GM12865 (cell line): ENCODE results near the gene TBC1D9.
"Not testable (repeated sequence)": the region's sequence is repeated elsewhere in the genome, so short reads cannot be mapped to it uniquely, and the experiment has no call there.

Experiments used
- DNase-seq: peaks from one replicate; pipeline ENCODE4 v3.0.0; 2010; ENCODE audit warnings: low read depth
- H3K4me3 ChIP-seq: 2 replicates; pipeline ENCODE4 v1.5.1; 2011; ENCODE audit warnings: mild to moderate bottlenecking, low read depth, low read length, control low read depth
- CTCF ChIP-seq: IDR thresholded peaks from 2 replicates; pipeline ENCODE4 v1.5.1; 2011; ENCODE audit warnings: low read length, control low read depth, low read depth, inconsistent platforms; ENCODE audit not compliant: insufficient read depth; ENCODE audit errors: missing control alignments

Gene TBC1D9

GRCh38 chr4:140790171-140790570, 34.0 kb upstream of the TBC1D9 start:
- no peak for DNase-seq
- H3K4me3 ChIP-seq = no peak overlapping the region
- TF ChIP-seq CTCF = no peak

- peak; percentile 47 for DNase-seq
- no peak for TF ChIP-seq CTCF
- H3K4me3 ChIP-seq = no peak overlapping the region
Observed at GRCh38 chr4:140789759-140790158, 33.6 kb upstream of the TBC1D9 start.

- not testable (repeated sequence) for H3K4me3 ChIP-seq
Observed at GRCh38 chr4:140782787-140783186, 26.6 kb upstream of the TBC1D9 start.

GRCh38 chr4:140781596-140781995, 25.4 kb upstream of the TBC1D9 start:
- no peak for TF ChIP-seq CTCF
- H3K4me3 ChIP-seq = no peak overlapping the region
- no peak for DNase-seq

More at GRCh38 chr4:140782787-140783186, 26.6 kb upstream of the TBC1D9 start:
- not testable (repeated sequence) for DNase-seq

GRCh38 chr4:140777894-140778293, 21.7 kb upstream of the TBC1D9 start:
- no peak overlapping the region for H3K4me3 ChIP-seq
- DNase-seq = no peak
- TF ChIP-seq CTCF = no peak

GRCh38 chr4:140777386-140777785, 21.2 kb upstream of the TBC1D9 start:
- DNase-seq = no peak
- H3K4me3 ChIP-seq = no peak overlapping the region
- no peak for TF ChIP-seq CTCF

- DNase-seq = no peak
- TF ChIP-seq CTCF = no peak
- no peak overlapping the region for H3K4me3 ChIP-seq
Observed at GRCh38 chr4:140776556-140776955, 20.4 kb upstream of the TBC1D9 start.
